NCI-H460 (cell line): ENCODE data around the gene CDT1. TPM values are rescaled to one million over a fixed set of nuclear protein-coding genes. Genes with fewer than 3 reads are reported as not detected.

Experiments used
- DNase-seq: peaks from one replicate; pipeline ENCODE4 v3.0.0-alpha.2; 2016; ENCODE audit warnings: low read depth; ENCODE audit errors: extremely low read depth
- total RNA-seq: library from RNA; depleted of rRNA; stranded (reverse); fragments of >200 nt; shearing (Covaris generic); gene quantifications from 2 replicates; pipeline ENCODE4 v1.2.3, GENCODE V29; 2014

CDT1 gene
- total RNA-seq, 1 experiment from 2014 or later = 12.5 TPM

DNA sequence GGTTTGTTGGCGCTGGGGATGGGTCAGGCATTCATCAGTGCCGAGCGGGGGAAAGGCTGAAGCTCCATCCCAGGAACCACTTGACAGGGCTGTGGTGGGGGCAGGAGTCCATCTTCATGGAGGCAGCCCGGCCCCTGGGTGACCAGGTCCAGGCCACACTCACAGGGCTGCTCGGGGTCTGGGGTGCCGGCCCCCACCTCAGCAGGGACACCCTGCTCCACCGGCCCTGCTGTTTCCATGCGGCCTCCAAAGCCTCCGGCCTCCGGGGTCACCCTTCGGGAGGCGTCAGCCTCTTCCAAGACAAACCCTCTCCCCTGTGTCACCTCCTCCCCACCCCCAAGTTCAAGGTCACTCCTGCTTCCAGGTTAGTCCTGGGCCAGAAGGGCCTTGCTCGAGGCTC, 31.1 kb downstream of the CDT1 start:
- no peak for DNase-seq

DNA sequence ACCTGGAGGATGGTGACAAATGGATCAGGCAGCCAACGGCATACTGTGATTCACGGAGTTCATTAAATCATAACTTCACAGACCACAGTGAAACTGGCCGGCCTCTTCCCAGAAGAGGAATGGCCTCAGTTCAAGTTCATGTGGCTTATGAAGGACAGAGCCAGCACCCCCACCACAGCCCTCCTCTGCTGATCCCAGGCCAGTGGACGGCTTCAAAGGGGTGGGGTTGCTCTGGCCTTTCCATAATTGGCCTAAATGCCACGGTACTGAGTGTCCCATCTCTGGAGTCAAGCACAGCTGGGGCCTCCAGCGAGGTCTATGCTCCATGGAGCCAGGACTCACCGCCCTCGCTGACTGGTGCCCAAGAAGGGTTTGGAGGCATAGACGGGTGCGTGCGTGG, 31.8 kb downstream of the CDT1 start:
- DNase-seq = no peak

DNA sequence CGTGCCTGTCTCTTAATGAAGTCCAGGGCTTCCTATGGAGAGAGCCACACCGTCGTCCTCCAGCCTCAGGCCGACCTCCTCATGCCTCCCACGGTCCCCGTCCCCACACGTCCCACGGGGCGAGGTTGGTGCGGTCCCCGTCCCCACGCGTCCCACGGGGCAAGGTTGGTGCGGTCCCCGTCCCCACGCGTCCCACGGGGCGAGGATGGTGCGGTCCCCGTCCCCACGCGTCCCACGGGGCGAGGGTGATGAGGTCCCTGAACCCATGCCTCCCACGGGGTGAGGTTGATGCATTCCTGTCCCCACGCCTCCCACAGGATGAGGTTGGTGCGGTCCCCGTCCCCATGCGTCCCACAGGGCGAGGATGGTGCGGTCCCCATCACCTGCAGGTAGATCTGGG, 32.2 kb downstream of the CDT1 start:
- no peak for DNase-seq

- no peak for DNase-seq
Measured at GRCh38 chr16:88836791-88837190, 33.2 kb downstream of the CDT1 start.

DNA sequence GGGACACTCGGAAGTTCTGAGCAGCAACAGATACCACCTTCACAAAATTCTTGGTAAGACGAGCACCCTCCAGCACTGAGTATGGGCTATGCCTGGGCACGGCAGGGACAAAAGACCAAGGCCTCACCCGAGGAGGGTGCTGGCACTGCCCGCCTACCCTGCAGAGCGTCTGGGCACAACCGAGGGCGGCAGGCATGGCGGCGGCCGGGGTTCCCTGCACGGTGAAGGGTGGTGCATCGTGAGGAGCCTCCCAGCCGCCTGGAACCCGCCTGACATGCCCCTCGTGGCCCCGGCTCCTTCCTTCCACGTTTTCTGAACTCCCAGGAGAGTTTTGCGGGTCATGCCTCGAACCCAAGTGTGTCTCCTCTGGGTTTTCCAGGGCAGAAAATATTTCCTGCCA, 34.2 kb downstream of the CDT1 start:
- DNase-seq = no peak

- DNase-seq = no peak
Measured at GRCh38 chr16:88838566-88838965, 35.0 kb downstream of the CDT1 start.

- DNase-seq = no peak
Measured at GRCh38 chr16:88839026-88839529, 35.5 kb downstream of the CDT1 start.

- DNase-seq = no peak
Measured at GRCh38 chr16:88839745-88840599, 36.4 kb downstream of the CDT1 start.

DNA sequence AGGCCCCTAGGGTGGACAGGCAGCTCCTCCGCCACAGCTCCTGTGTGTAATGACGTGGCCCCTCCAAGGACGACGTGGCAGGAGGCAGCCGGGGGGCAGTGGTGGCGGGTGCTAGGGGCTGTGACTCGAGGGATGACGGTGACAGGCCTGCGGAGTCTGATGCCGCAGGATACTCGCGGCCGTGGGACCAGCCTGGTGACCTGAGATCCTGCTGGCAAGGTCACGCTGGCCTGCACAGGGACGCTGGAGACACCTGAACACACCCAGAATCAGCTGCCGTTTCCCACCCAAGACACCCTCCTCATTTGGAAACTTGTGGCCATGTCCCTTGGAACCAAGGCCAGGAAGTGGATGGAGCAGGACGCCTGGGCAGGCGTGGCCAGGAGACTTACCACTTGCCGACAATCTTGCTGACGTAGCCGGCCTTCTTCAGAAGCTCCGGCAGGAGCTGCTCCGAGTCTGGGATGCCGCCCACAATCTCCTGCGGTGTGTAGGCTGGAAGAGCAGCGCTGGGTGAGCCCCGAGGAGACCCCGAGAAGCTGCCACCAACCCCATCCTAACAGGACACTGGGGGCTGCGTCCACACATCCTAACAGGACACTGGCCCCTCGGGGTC, 37.1 kb downstream of the CDT1 start:
- DNase-seq = no peak

GRCh38 chr16:88841521-88842307, 38.1 kb downstream of the CDT1 start:
- DNase-seq = no peak

DNA sequence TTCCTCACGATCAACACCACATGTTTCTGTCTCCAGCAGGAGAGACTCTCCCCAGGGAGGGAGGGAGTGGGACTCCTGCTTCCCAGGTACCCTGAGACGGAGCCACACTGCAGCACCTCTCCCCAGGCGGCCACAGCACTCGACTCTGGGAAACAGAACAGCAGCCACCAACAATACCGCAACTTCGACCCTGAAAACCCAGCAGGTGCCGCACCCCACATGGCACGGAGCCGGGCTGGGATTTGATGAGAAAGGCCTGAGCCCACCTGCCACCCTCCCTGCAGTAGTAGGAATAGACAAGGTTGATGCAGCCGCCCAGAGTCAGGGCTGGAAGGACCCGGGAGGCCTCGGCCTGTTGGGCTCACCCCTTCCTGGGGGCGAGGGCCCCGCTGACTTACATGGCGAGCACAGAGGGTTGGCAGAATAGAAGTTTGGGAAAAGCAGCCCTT, 38.7 kb downstream of the CDT1 start:
- no peak for DNase-seq

DNA sequence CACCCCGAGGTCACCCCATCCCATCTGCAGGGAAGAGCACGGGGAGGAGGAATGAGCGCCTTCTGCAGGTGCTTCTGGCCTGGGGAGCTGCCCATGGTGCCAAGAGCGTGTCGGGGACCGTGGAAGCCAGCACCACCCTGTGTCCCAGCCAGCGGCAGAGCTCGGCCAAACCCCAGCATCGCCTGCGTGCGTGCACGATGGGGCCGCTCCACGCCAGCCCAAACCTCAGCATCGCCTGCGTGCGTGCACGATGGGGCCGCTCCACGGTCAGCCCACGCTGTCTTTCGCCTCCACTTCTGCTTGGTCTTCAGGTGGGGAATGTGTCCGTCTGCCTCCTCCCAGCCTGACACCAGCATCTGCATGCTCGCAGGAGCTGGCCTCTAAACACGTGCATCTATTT, 39.2 kb downstream of the CDT1 start:
- DNase-seq = no peak

DNA sequence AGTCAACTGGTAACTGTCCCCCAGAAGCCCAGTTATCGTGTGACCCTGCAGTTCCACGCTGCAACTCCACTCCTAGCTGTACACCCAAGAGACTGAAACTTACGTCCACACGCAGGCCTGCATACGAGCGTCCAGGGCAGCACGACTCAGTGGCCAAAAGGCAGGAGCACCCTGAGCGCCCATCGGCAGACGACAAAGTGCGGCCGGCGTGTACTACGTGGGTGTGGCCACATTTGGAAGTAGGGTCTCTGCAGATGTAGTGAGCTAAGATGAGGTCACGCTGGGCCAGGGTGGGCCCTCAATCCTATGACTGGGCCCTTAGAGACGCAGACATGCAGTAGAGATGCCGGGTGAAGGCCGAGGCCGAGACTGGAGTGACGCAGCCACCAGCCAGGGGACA, 39.7 kb downstream of the CDT1 start:
- DNase-seq = no peak

DNA sequence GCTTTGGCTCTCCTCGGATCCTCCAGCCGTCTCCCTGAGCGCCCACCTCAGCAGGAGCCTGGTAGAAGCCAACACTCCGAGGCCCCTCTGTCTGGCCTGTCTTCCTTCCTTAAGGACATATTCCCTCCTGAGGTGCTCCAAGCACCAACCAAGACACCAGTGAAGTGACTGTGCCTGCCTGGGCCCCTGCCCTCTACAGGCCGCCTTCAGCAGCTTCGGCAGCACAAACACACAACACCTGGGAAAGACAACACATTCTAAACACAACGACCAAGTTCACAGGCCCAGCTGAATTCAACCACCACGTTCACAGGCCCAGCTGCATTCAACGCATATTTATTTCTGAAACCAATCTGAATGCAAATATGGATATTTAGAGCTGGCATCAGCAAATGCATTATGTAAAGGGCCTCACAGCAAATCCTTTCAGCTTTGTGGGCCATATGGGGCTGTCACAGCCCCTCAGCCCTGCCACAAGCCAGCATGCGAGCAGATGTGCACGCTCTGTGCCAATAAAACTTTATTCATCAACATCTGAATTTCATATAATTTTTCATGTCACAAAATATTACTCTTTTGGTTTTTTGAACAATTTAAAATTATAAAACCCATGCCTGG, 40.9 kb downstream of the CDT1 start:
- no peak for DNase-seq

DNA sequence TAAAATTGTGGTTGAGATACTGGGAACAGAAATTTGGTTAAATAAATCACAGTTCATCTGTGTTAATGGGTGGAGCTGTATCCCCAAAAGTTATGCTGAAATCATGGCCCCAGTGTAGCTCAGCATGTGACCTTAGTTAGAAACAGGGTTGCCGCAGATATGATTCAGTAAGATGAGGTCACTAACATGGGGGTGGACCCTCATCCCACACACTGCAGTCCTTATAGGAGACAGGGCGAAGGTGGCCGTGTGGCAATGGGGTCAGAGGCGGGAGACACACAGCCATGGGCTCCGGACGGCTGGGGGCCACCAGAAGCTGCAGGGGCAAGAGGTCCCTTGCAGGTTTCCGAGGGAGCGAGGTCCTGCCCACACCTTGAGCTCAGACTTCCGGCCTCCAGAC, 42.5 kb downstream of the CDT1 start:
- no peak for DNase-seq

DNA sequence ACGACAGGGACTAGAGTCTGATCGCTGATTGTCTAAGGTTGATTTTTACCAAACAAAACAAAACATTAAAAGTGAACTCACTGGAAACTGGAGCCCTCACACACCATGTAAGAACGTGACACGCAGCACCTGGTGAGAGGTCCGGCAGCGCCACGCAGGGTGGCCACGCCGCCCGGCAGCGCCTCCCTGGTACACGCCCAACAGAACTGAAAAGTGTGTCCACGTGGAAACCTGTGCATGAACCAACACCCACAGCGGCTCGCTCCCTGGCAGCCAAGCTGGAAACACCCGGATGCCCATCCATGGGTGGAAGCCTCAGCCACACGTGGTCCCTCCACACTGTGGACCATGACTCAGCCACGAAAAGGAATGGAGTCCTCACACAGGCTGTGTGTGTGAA, 44.1 kb downstream of the CDT1 start:
- no peak for DNase-seq

GRCh38 chr16:88848557-88848956, 45.0 kb downstream of the CDT1 start:
- no peak for DNase-seq

DNA sequence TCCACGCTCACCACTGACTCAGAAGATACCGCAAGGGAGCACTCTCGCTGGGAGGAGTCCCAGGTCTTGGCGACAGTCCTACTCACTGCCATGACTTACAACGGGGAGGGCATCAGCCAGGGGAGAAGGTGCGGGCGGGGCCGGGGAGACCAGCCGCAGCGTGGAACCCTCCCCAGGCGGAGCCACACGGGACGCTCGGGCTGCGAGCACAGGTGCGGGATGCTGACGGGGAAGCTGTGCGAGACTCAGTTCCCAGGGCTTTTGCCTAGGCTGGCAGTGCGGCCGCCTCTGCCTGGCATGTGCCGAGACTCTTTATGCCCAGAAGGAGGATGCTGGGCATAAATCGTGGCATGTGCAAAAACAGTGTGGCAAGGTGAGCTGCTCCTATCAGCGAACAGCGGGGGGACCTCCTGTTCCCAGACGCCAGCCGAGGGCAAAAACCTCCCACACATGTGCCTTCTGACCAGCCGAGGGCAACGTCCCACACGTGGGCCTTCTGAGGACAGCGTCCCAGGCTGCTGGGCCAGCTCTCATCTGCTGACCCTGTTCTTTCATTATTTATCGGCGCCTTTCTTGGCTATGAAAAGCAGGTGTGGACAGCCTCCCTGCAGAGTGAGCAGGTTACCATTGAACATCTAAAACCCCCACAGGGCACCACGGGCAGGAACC, 47.1 kb downstream of the CDT1 start:
- no peak for DNase-seq

DNA sequence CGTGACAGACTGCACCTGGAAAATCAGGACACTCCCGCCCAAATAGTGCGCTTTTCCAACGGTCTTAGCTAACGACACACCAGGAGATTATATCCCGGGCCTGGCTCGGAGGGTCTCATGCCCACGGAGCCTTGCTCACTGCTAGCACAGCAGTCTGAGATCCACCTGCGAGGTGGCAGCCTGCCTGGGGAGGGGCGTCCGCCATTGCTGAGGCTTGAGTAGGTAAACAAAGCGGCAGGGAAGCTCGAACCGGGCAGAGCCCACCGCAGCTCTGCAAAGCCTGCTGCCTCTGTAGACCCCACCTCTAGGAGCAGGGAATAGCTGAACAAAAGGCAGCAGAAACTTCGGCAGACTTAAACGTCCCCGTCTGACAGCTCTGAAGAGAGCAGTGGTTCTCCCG, 48.0 kb downstream of the CDT1 start:
- no peak for DNase-seq

- no peak for DNase-seq
Measured at GRCh38 chr16:88853325-88853941, 49.8 kb downstream of the CDT1 start.
